PFSK-1 (cell line): ENCODE results near the gene CLTCL1.

Experiments used
- SIN3A ChIP-seq: IDR thresholded peaks from 2 replicates; pipeline ENCODE4 v1.6.1; 2012; ENCODE audit warnings: mild to moderate bottlenecking, low read length, moderate library complexity, borderline replicate concordance; ENCODE audit not compliant: insufficient read depth
- TAF1 ChIP-seq: IDR thresholded peaks from 2 replicates; pipeline ENCODE4 v1.6.1; 2012; ENCODE audit warnings: low read length, control low read depth, borderline replicate concordance; ENCODE audit not compliant: insufficient read depth

DNA sequence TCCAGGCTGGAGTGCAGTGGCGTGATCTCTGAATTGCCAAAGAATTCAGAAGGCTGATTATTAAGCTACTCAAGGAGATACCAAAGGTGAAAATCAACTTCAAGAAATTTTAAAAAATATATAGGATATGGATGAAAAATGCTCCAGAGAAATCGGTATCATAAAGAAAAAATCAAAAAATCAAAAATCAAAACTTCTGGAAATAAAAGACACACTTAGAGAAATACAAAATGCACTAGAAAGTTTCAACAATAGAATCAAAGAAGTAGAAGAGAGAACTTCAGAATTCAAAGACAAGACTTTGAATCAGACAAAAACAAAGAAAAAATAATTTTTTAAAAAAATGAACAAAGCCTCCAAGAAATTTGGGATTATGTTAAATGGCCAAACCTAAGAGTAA is 45.6 kb upstream of the CLTCL1 start:
- TF ChIP-seq TAF1 (no peak), SIN3A (no peak)
